GM19467 (cell line): ENCODE results near the gene TMF1.

Source experiments
- ATAC-seq: cut with Tn5 transposase; IDR thresholded peaks from one replicate; pipeline ENCODE4 v1.9.1; 2021; ENCODE audit warnings: mild to moderate bottlenecking, moderate library complexity; ENCODE audit not compliant: unreplicated experiment

Gene TMF1

GRCh38 chr3:69016102-69016501 lies 36.0 kb downstream of the TMF1 start:
- ATAC-seq: no peak

- ATAC-seq: no peak
These were observed 38.0 kb downstream of the TMF1 start for GRCh38 chr3:69014022-69014580.

GRCh38 chr3:69013253-69014021 lies 38.7 kb downstream of the TMF1 start, which contains the start of gene EOGT:
Gene EOGT (minus strand): TSS chr3:69013684. CDS start chr3:69009846, 3,838 bp downstream.
- ATAC-seq: peak; percentile 81

- peak; percentile 43 for ATAC-seq
These were observed 39.3 kb downstream of the TMF1 start for GRCh38 chr3:69012800-69013252.

GRCh38 chr3:69012100-69012799 lies 39.9 kb downstream of the TMF1 start:
- ATAC-seq: no peak

- no peak for ATAC-seq
These were observed 40.9 kb downstream of the TMF1 start for GRCh38 chr3:69011096-69011730.

- no peak for ATAC-seq
These were observed 42.3 kb downstream of the TMF1 start for GRCh38 chr3:69009559-69010410.

- ATAC-seq: no peak
These were observed 43.2 kb downstream of the TMF1 start for GRCh38 chr3:69008980-69009379.

GRCh38 chr3:69005791-69006482 lies 46.2 kb downstream of the TMF1 start:
- no peak for ATAC-seq

GRCh38 chr3:69005071-69005790 lies 46.9 kb downstream of the TMF1 start:
- ATAC-seq: no peak

GRCh38 chr3:69004138-69004537 lies 48.0 kb downstream of the TMF1 start:
- ATAC-seq: no peak

GRCh38 chr3:68999605-69000004 lies 52.5 kb downstream of the TMF1 start:
- no peak for ATAC-seq

GRCh38 chr3:68999158-68999557 lies 53.0 kb downstream of the TMF1 start:
- ATAC-seq: no peak

- ATAC-seq: no peak
These were observed 54.2 kb downstream of the TMF1 start for GRCh38 chr3:68997887-68998286.

- no peak for ATAC-seq
These were observed 55.7 kb downstream of the TMF1 start for GRCh38 chr3:68996356-68996995.

GRCh38 chr3:68988740-68989139 lies 63.4 kb downstream of the TMF1 start:
- no peak for ATAC-seq

- no peak for ATAC-seq
These were observed 64.8 kb downstream of the TMF1 start for GRCh38 chr3:68987322-68987721.

GRCh38 chr3:68986496-68987208 lies 65.5 kb downstream of the TMF1 start:
- no peak for ATAC-seq
